ENCODE measurements around the gene RPL38.

Gene RPL38

GRCh38 chr17:74220219-74220618, 16.7 kb downstream of the RPL38 start:
- no peak overlapping the region for H3K9ac ChIP-seq (ENCODE audit: low read length)
- H3K4me1 ChIP-seq (ENCODE audit: insufficient read depth, low read length): no peaks in the 10 kb centered on the region
- H3K9me3 ChIP-seq (ENCODE audit: low read length): no peaks in the 10 kb centered on the region
- no peak overlapping the region for H3K4me3 ChIP-seq (ENCODE audit: low read depth in 1 of 2, low read length in 2 of 2)
- no peak overlapping the region for H3K27ac ChIP-seq (ENCODE audit: low read depth, low read length)
- no peaks in the 10 kb centered on the region for H3K27me3 ChIP-seq (ENCODE audit: control insufficient read depth in 1 of 2, insufficient read depth in 2 of 2, low read length in 2 of 2)
- H3K36me3 ChIP-seq (ENCODE audit: insufficient read depth, low read length): no peaks in the 10 kb centered on the region

- H3K4me3 ChIP-seq (ENCODE audit: low read depth in 1 of 2, low read length in 2 of 2): no peak overlapping the region
- H3K36me3 ChIP-seq (ENCODE audit: insufficient read depth, low read length): no peaks in the 10 kb centered on the region
- no peaks in the 10 kb centered on the region for H3K27me3 ChIP-seq (ENCODE audit: control insufficient read depth in 1 of 2, insufficient read depth in 2 of 2, low read length in 2 of 2)
- no peak overlapping the region for H3K27ac ChIP-seq (ENCODE audit: low read depth, low read length)
- H3K9ac ChIP-seq (ENCODE audit: low read length): no peak overlapping the region
- H3K9me3 ChIP-seq (ENCODE audit: low read length): no peaks in the 10 kb centered on the region
- H3K4me1 ChIP-seq (ENCODE audit: insufficient read depth, low read length): no peaks in the 10 kb centered on the region
Observed at GRCh38 chr17:74220946-74221818, 17.7 kb downstream of the RPL38 start.

DNA sequence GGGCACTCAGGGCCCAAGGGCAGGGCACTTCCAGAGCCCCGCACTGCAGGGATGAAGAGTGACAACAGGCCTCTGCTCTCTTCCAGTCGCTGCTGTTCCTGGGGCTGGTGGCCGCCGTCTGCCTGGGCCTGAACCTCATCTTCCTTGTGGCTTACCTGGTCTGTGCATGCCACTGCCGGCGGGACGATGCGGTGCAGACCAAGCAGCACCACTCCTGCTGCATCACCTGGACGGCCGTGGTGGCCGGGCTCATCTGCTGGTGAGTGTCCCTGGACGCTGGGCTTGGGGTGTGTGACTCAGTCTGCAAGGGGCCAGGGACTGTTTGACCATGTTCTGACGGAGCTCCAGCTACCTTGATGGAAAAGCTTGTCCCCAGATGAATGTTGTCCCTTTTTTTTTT, 18.9 kb downstream of the RPL38 start:
- no peak overlapping the region for H3K27ac ChIP-seq (ENCODE audit: low read depth, low read length)
- no peaks in the 10 kb centered on the region for H3K9me3 ChIP-seq (ENCODE audit: low read length)
- no peak overlapping the region for H3K9ac ChIP-seq (ENCODE audit: low read length)
- no peaks in the 10 kb centered on the region for H3K27me3 ChIP-seq (ENCODE audit: control insufficient read depth in 1 of 2, insufficient read depth in 2 of 2, low read length in 2 of 2)
- H3K36me3 ChIP-seq (ENCODE audit: insufficient read depth, low read length): no peaks in the 10 kb centered on the region
- no peak overlapping the region for H3K4me3 ChIP-seq (ENCODE audit: low read depth in 1 of 2, low read length in 2 of 2)
- H3K4me1 ChIP-seq (ENCODE audit: insufficient read depth, low read length): no peaks in the 10 kb centered on the region

DNA sequence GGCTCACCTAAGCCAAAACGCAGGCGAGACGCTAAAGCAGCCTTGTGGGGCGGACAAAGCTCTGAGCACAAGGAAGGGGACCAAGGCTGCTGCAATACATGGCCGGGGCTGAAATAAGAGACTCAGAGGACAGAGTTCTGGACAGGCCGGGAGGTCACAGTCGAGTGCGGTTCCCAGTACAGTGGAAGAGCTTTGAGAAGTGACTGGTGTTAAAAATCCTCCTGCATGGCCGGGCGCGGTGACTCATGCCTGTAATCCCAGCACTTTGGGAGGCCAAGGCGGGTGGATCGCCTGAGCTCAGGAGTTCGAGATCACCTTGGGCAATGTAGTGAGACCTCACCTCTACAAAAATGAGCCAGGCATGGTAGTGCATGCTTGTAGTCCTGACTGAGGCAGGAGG, 20.4 kb downstream of the RPL38 start:
- no peaks in the 10 kb centered on the region for H3K36me3 ChIP-seq (ENCODE audit: insufficient read depth, low read length)
- no peak overlapping the region for H3K27ac ChIP-seq (ENCODE audit: low read depth, low read length)
- H3K9me3 ChIP-seq (ENCODE audit: low read length): no peaks in the 10 kb centered on the region
- no peak overlapping the region for H3K4me3 ChIP-seq (ENCODE audit: low read depth in 1 of 2, low read length in 2 of 2)
- H3K9ac ChIP-seq (ENCODE audit: low read length): no peak overlapping the region
- no peaks in the 10 kb centered on the region for H3K27me3 ChIP-seq (ENCODE audit: control insufficient read depth in 1 of 2, insufficient read depth in 2 of 2, low read length in 2 of 2)
- no peaks in the 10 kb centered on the region for H3K4me1 ChIP-seq (ENCODE audit: insufficient read depth, low read length)

DNA sequence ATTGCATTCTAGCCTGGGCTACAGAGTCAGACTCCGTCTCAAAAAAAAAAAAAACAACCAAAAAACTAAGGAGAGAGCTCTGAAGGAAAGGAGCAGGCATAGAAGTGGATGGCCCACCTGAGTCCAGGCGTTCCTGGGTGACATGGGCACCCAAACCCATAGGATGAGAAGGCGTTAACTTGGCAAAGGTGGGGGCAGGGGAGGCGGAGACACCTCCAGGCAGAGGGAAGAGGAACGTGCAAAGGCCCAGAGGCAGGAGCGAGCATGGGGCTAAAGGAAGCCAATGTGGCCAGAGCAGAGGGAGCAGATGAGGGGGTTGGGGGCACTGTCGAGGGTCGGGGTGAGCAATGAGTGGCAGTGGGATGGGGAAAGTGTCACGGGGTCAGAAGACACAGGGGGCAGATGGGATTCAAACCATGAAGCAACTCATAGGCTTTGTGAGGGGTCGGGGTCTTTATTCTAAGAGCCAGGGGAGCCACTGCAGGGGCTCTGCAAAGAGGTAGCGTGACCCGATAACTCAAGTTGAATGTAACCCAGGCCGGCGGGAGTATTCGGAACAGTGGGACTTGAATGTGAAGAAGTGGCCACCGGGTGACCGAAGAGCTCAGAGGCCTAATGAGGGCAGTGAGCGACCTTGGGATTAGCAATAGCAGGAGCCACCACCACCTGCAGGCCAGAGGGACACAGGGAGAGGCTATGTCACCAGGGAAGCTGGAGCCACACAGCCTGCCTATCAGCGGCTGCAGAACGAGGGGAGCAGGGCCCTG, 21.7 kb downstream of the RPL38 start:
- Histone ChIP-seq H3K27ac (ENCODE audit: low read depth, low read length) (no peak overlapping the region), H3K9ac (ENCODE audit: low read length) (no peak overlapping the region), H3K4me3 (ENCODE audit: low read depth in 1 of 2, low read length in 2 of 2) (no peak overlapping the region), H3K36me3 (ENCODE audit: insufficient read depth, low read length) (no peaks in the 10 kb centered on the region), H3K4me1 (ENCODE audit: insufficient read depth, low read length) (no peaks in the 10 kb centered on the region), H3K27me3 (ENCODE audit: control insufficient read depth in 1 of 2, insufficient read depth in 2 of 2, low read length in 2 of 2) (no peaks in the 10 kb centered on the region), H3K9me3 (ENCODE audit: low read length) (no peaks in the 10 kb centered on the region)

DNA sequence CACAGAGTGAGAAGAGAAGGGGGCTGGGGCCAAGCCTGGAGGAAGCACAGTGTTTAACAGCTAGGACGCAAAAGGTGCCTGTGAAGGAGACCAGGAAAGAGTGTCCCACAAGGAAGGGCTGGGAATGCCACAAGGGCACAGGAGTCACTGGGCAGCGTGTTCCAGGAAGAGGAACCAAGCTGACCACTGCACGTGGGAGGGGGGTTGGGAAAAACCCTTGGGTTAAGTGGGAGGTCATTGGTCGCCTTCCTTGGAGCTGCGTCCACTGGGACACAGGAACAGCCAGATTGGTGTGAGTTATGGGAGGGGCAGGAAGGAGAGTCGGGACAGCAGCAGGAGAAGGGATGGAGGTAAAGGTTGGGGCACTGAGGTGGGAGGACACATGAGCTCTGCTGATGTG, 22.8 kb downstream of the RPL38 start:
- Histone ChIP-seq H3K36me3 (ENCODE audit: insufficient read depth, low read length) (no peaks in the 10 kb centered on the region), H3K9ac (ENCODE audit: low read length) (no peak overlapping the region), H3K4me1 (ENCODE audit: insufficient read depth, low read length) (no peaks in the 10 kb centered on the region), H3K4me3 (ENCODE audit: low read depth in 1 of 2, low read length in 2 of 2) (no peak overlapping the region), H3K9me3 (ENCODE audit: low read length) (no peaks in the 10 kb centered on the region), H3K27me3 (ENCODE audit: control insufficient read depth in 1 of 2, insufficient read depth in 2 of 2, low read length in 2 of 2) (no peaks in the 10 kb centered on the region), H3K27ac (ENCODE audit: low read depth, low read length) (no peak overlapping the region)

GRCh38 chr17:74227271-74228080, 24.0 kb downstream of the RPL38 start:
- Histone ChIP-seq H3K27me3 (ENCODE audit: control insufficient read depth in 1 of 2, insufficient read depth in 2 of 2, low read length in 2 of 2) (no peaks in the 10 kb centered on the region), H3K9ac (ENCODE audit: low read length) (no peak overlapping the region), H3K4me3 (ENCODE audit: low read depth in 1 of 2, low read length in 2 of 2) (no peak overlapping the region), H3K36me3 (ENCODE audit: insufficient read depth, low read length) (no peaks in the 10 kb centered on the region), H3K9me3 (ENCODE audit: low read length) (no peaks in the 10 kb centered on the region), H3K4me1 (ENCODE audit: insufficient read depth, low read length) (no peaks in the 10 kb centered on the region), H3K27ac (ENCODE audit: low read depth, low read length) (no peak overlapping the region)

DNA sequence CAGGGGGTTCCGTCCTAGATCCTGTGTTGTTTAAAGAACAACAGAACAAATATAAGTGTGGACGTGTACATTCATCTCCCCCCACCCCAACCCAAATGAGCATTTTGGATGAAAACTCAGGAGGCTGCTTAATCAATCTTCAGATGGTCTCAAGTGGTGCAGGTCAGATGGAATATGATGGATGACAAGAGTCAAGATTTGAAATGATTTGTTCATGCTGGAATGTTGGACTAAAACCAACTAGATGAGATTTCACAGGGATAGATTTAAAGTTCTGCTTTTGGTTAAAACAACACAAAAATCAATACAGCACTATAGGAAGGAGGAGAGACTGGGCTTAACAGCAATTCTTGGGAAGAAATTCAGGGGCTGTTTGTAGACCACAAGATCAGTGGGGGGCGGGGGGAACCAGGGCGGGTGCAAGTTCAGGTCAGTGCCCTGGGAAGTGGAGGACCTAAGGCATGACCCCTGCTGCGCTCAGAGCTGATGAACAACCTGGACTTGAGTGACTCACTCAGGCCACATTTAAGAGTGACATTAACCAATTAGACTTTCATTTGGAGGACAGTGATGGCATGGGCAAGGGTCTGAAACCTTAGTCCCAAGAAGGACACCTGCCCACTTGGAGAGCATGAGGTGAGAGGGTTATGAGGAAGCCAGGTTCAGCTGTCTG, 25.0 kb downstream of the RPL38 start:
- H3K27me3 ChIP-seq (ENCODE audit: control insufficient read depth in 1 of 2, insufficient read depth in 2 of 2, low read length in 2 of 2): no peaks in the 10 kb centered on the region
- H3K9ac ChIP-seq (ENCODE audit: low read length): no peak overlapping the region
- H3K9me3 ChIP-seq (ENCODE audit: low read length): no peaks in the 10 kb centered on the region
- H3K27ac ChIP-seq (ENCODE audit: low read depth, low read length): no peak overlapping the region
- H3K4me1 ChIP-seq (ENCODE audit: insufficient read depth, low read length): no peaks in the 10 kb centered on the region
- no peak overlapping the region for H3K4me3 ChIP-seq (ENCODE audit: low read depth in 1 of 2, low read length in 2 of 2)
- no peaks in the 10 kb centered on the region for H3K36me3 ChIP-seq (ENCODE audit: insufficient read depth, low read length)

DNA sequence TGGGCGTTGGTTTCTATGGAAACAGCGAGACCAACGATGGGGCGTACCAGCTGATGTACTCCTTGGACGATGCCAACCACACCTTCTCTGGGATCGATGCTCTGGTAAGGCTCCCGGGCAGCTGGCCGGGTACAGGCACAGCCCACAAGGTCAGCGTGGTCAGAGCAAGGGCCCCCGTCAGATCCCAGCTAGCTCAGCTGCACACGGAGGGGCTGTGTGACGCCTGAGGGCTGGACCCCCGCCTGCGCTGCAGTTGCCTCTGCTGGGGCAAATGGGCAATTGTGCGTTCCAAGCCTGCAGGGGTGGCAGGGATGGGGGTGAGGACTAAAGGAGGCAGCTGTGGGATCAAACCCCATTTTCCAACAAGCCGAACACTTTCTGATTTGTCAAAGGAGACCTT, 27.4 kb downstream of the RPL38 start:
- Histone ChIP-seq H3K4me3 (ENCODE audit: low read depth in 1 of 2, low read length in 2 of 2) (no peak overlapping the region), H3K4me1 (ENCODE audit: insufficient read depth, low read length) (no peaks in the 10 kb centered on the region), H3K36me3 (ENCODE audit: insufficient read depth, low read length) (no peaks in the 10 kb centered on the region), H3K9ac (ENCODE audit: low read length) (no peak overlapping the region), H3K27ac (ENCODE audit: low read depth, low read length) (no peak overlapping the region), H3K9me3 (ENCODE audit: low read length) (no peaks in the 10 kb centered on the region), H3K27me3 (ENCODE audit: control insufficient read depth in 1 of 2, insufficient read depth in 2 of 2, low read length in 2 of 2) (no peaks in the 10 kb centered on the region)

GRCh38 chr17:74231928-74232907, 28.7 kb downstream of the RPL38 start:
- H3K9ac ChIP-seq (ENCODE audit: low read length): no peak overlapping the region
- no peak overlapping the region for H3K27ac ChIP-seq (ENCODE audit: low read depth, low read length)
- H3K27me3 ChIP-seq (ENCODE audit: control insufficient read depth in 1 of 2, insufficient read depth in 2 of 2, low read length in 2 of 2): no peaks in the 10 kb centered on the region
- no peaks in the 10 kb centered on the region for H3K9me3 ChIP-seq (ENCODE audit: low read length)
- H3K36me3 ChIP-seq (ENCODE audit: insufficient read depth, low read length): no peaks in the 10 kb centered on the region
- no peak overlapping the region for H3K4me3 ChIP-seq (ENCODE audit: low read depth in 1 of 2, low read length in 2 of 2)
- no peaks in the 10 kb centered on the region for H3K4me1 ChIP-seq (ENCODE audit: insufficient read depth, low read length)
